GM13976 (cell line): ENCODE data around the gene PPCS.

ENCODE experiments used
- DNase-seq: peaks from one replicate; pipeline ENCODE4 v3.0.0; 2012; ENCODE audit warnings: low spot score
- CTCF ChIP-seq: IDR thresholded peaks from 2 replicates; pipeline ENCODE4 v1.5.1; 2012; ENCODE audit warnings: borderline replicate concordance, mild to moderate bottlenecking; ENCODE audit not compliant: insufficient read depth; ENCODE audit errors: extremely low read depth, missing control alignments, control extremely low read depth
- in situ Hi-C: fragments of 300-500 bp; cut with MboI; formaldehyde crosslinking; loops from one replicate; pipeline ENCODE4 v1.12.0; 2022; ENCODE audit warnings: low sequenced_read_pairs, mixed read lengths, inconsistent platforms; ENCODE audit not compliant: unreplicated experiment

Gene PPCS

DNA sequence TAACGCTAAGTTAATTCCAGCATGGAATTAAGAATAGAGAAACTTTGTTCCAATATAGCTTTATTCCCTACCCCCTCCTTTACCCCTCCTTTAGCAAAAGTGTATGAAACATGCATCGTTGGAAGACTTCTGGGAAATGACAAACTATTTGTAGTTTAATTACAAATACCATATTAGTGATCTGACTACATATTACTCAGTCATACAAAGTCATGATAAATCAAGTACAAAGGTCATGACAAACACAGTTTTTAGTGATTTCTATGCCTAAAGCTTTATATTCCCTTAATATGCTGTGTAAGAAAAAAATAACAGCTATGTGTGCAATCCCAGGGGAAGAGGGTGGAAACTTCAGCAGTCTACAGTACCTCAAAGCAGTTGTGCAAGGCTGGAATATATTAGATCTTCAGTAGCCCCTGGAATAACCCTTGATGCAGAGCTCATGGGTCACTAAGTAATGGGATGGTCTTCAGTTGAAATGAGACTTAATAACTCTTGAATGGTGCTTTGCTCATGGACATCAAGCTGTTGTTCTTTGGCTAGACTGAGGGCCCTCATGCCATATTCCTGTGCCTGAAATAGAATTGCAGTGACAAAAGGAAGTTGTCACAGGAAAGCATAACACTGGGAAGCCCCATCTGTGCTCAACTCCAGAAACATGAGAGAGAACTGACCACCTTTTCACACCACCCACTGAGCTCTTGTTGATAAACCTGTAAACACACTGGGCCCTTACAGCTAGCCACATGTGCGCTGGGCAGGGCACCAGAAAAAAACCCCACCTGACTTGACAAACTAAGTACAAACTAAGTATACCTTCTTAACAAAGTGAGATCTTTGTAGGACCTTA, 25.8 kb upstream of the PPCS start:
- TF ChIP-seq CTCF: no peak

DNA sequence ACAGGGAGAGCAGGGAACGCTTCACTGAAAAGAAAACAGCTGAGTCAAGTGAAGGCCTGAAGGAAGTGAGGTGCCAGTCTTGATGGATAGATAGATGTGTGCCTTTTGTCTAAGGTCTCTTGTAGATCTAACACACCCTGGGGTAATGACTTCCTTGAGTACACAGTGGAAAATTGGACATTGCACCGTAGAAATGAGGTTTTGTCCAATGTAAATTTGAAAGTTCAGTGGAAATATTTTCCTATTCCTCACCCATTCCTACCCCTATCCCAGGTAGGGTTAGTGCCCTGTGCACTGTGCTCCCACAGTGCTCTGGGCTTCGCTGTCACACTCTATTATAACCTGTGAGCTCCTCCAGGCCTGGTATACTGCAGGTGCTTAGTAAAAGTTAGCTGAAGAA, 24.8 kb upstream of the PPCS start:
- in situ Hi-C loops: no loop called here
- TF ChIP-seq CTCF: no peak
- no peak for DNase-seq

More for the DNA sequence above, 25.8 kb upstream of the PPCS start:
- peak; percentile 43 for DNase-seq
- in situ Hi-C loops: no loop called here

- DNase-seq: no peak
- in situ Hi-C loops: no loop called here
- TF ChIP-seq CTCF: no peak
Measured at GRCh38 chr1:42432714-42433113, 23.6 kb upstream of the PPCS start.

DNA sequence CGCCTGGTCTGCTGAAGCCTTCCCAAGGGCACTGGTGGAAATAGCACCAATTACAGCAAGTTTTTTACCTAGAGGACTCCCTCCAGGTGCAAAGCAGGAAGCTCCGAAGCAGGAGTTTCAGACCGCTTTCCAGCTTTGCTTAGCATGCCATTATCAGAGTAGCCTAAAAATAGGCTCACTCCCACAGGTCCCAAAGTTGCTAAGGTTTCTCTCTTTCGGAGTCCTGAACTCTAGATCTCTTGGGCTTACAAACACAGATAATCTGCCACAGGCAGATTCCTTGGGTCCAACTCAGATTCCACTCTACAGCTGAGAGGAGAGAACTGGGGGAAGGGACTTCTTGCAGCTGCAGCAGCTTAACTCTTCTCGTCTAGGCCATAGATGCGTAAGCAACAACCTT, 23.0 kb upstream of the PPCS start:
- in situ Hi-C loops: no loop called here
- TF ChIP-seq CTCF: no peak
- no peak for DNase-seq

GRCh38 chr1:42434340-42434739, 22.0 kb upstream of the PPCS start:
- in situ Hi-C loops: no loop called here

DNA sequence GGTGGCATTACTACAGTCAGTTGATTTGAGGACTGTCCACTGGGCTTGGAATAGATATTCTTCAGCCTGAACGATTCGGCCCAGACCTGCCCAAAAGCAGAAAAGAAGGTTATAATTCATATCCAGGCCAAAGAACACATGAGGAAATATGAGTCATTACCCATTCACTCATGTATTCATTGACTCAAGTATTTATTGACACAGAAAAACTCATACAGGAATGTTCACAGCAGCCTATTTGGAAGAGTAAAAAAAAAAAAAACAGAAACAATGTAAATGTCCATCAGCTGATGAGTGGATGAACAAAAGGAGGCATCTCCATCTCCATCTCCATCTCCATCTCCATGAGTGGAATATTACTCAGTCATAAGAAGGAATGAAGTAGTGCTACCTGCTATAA, 16.4 kb upstream of the PPCS start:
- no peak for TF ChIP-seq CTCF
- in situ Hi-C loops: no loop called here
- no peak for DNase-seq

More at GRCh38 chr1:42434340-42434739, 22.0 kb upstream of the PPCS start:
- TF ChIP-seq CTCF: no peak
- DNase-seq: no peak
